NB4 (cell line): ENCODE measurements around the gene FNTB.

Experiments
- MYC ChIP-seq: IDR thresholded peaks from 2 replicates; pipeline ENCODE4 v1.6.1; 2011; ENCODE audit warnings: low read depth, low read length
- TF ChIP-seq, protein P1 (sequence below): IDR thresholded peaks from one replicate; pipeline ENCODE4 v1.5.1; 2012; ENCODE audit warnings: low read depth, low read length

DNA sequence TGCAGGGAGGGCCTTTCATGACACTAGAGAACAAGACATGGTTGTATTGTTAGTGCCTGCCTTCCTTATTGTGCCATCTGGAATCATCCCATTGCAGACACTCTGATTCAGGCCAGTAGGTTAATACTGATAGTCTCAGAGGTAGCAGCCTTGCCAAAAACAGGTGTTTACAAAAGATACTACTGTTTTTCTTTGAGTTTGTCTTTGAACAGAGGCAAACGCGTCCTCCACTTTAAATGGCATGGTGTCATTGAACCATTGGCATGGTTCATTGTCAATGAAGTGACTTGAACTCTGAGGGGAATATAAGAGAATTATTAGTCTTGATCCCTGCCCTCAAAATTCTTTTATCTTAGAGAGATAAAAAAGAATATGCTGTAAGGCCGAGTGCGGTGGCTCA is 4.2 kb downstream of the FNTB start:
- TF ChIP-seq MYC = no peak
- TF ChIP-seq, protein P1, sequence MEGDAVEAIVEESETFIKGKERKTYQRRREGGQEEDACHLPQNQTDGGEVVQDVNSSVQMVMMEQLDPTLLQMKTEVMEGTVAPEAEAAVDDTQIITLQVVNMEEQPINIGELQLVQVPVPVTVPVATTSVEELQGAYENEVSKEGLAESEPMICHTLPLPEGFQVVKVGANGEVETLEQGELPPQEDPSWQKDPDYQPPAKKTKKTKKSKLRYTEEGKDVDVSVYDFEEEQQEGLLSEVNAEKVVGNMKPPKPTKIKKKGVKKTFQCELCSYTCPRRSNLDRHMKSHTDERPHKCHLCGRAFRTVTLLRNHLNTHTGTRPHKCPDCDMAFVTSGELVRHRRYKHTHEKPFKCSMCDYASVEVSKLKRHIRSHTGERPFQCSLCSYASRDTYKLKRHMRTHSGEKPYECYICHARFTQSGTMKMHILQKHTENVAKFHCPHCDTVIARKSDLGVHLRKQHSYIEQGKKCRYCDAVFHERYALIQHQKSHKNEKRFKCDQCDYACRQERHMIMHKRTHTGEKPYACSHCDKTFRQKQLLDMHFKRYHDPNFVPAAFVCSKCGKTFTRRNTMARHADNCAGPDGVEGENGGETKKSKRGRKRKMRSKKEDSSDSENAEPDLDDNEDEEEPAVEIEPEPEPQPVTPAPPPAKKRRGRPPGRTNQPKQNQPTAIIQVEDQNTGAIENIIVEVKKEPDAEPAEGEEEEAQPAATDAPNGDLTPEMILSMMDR = no peak
